SK-N-SH treated with all-trans-retinoic acid at 6 μM for 48 hours (cell line): Measurements from ENCODE around the gene TBX5.

ENCODE experiments used
- ARNTL ChIP-seq: fragments of 450-650 bp; formaldehyde crosslinking; IDR thresholded peaks from 2 replicates; pipeline ENCODE4 v1.5.0; 2020; ENCODE audit warnings: low read depth, mild to moderate bottlenecking, moderate library complexity, borderline replicate concordance
- BACH2 ChIP-seq: fragments of 250-450 bp; sonication (Bioruptor Pico); IDR thresholded peaks from 2 replicates; pipeline ENCODE4 v1.9.0; 2021; ENCODE audit warnings: mild to moderate bottlenecking, borderline replicate concordance
- CSDC2 ChIP-seq: fragments of 250-450 bp; sonication (Bioruptor Pico); IDR thresholded peaks from 2 replicates; pipeline ENCODE4 v1.5.0; 2020; ENCODE audit warnings: mild to moderate bottlenecking, moderate library complexity
- ISL1 ChIP-seq: fragments of 250-450 bp; sonication (Bioruptor Pico); IDR thresholded peaks from 2 replicates; pipeline ENCODE4 v2.1.2; 2022; ENCODE audit warnings: mild to moderate bottlenecking, moderate library complexity
- RARB ChIP-seq: fragments of 250-450 bp; sonication (Bioruptor Pico); IDR thresholded peaks from 2 replicates; pipeline ENCODE4 v1.8.0; 2021; ENCODE audit warnings: mild to moderate bottlenecking, moderate library complexity
- SNAI2 ChIP-seq: fragments of 250-450 bp; sonication (Bioruptor Pico); IDR thresholded peaks from 2 replicates; pipeline ENCODE4 v1.5.0; 2020; ENCODE audit warnings: mild to moderate bottlenecking, moderate library complexity
- ZC3H10 ChIP-seq: fragments of 250-450 bp; sonication (Bioruptor Pico); IDR thresholded peaks from 2 replicates; pipeline ENCODE4 v1.5.1; 2021; ENCODE audit warnings: mild to moderate bottlenecking, moderate library complexity
- ZFP3 ChIP-seq: fragments of 250-450 bp; sonication (Bioruptor Pico); IDR thresholded peaks from 2 replicates; pipeline ENCODE4 v1.5.0; 2020; ENCODE audit warnings: mild to moderate bottlenecking, moderate library complexity
- ZFP30 ChIP-seq: fragments of 450-650 bp; formaldehyde crosslinking; IDR thresholded peaks from 2 replicates; pipeline ENCODE4 v1.5.0; 2022; ENCODE audit warnings: mild to moderate bottlenecking, moderate library complexity
- ZNF565 ChIP-seq: fragments of 450-650 bp; formaldehyde crosslinking; conservative IDR thresholded peaks from 2 replicates; pipeline ENCODE4 v1.5.0; 2020; ENCODE audit warnings: low read depth, mild to moderate bottlenecking, moderate library complexity
- ZNF8 ChIP-seq: fragments of 450-650 bp; formaldehyde crosslinking; IDR thresholded peaks from 2 replicates; pipeline ENCODE4 v1.5.0; 2020; ENCODE audit warnings: mild to moderate bottlenecking, moderate library complexity
- TF ChIP-seq, protein P1 (sequence below): fragments of 250-450 bp; sonication (Bioruptor Pico); IDR thresholded peaks from 2 replicates; pipeline ENCODE4 v1.8.0; 2020; ENCODE audit warnings: mild to moderate bottlenecking, moderate library complexity, borderline replicate concordance
- TF ChIP-seq, protein P2 (sequence below): fragments of 250-450 bp; sonication (Bioruptor Pico); IDR thresholded peaks from 2 replicates; pipeline ENCODE4 v1.5.1; 2020; ENCODE audit warnings: low read depth, mild to moderate bottlenecking, moderate library complexity

DNA sequence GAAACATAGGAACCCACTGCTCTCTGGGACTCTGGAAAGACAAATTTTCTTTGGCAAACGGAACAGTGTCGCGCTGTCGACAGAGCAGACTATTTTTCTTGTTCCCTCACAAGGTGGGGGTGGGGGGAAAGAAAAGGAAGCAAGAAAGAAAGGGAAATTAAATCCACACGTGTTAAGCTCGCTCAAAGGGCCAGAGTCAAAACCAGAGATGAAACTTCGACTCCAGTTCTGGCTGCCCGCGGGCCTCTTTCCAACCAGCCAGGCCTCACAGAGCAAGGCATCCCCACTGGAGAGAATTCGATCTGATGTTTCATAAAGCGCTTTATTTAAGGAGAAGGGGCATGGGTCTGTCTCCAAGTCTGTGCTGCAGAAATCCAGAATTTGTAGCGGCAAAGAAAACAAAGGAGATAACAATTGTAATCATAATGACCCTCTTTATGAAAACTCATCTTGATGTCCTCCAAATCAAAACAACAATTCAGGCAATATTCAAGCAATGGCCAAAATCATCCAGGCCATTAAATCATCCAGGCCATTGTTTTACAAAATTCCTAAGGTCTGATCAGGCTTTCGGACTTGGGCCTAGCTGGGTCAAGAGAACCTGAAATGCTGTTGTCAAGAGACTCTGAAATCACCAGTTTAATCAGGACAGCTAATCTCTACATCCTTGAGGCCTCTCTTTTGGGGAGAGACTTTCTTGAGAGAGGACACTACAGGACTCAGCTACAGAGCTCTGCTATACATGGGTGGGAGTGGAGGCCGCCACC, 5.3 kb upstream of the TBX5 start:
- TF ChIP-seq CSDC2 (CRISPR knock-in tag) (no peak), SNAI2 (CRISPR knock-in tag) (no peak), ZNF8 (CRISPR knock-in tag) (no peak), BACH2 (CRISPR knock-in tag) (no peak), ZFP3 (no peak), ISL1 (CRISPR knock-in tag) (no peak), ZNF565 (no peak), ZC3H10 (CRISPR knock-in tag) (no peak), ARNTL (CRISPR knock-in tag) (no peak), RARB (CRISPR knock-in tag) (no peak), ZFP30 (no peak)
- TF ChIP-seq, protein P1, sequence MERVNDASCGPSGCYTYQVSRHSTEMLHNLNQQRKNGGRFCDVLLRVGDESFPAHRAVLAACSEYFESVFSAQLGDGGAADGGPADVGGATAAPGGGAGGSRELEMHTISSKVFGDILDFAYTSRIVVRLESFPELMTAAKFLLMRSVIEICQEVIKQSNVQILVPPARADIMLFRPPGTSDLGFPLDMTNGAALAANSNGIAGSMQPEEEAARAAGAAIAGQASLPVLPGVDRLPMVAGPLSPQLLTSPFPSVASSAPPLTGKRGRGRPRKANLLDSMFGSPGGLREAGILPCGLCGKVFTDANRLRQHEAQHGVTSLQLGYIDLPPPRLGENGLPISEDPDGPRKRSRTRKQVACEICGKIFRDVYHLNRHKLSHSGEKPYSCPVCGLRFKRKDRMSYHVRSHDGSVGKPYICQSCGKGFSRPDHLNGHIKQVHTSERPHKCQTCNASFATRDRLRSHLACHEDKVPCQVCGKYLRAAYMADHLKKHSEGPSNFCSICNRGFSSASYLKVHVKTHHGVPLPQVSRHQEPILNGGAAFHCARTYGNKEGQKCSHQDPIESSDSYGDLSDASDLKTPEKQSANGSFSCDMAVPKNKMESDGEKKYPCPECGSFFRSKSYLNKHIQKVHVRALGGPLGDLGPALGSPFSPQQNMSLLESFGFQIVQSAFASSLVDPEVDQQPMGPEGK (CRISPR knock-in tag), result no peak
- TF ChIP-seq, protein P2, sequence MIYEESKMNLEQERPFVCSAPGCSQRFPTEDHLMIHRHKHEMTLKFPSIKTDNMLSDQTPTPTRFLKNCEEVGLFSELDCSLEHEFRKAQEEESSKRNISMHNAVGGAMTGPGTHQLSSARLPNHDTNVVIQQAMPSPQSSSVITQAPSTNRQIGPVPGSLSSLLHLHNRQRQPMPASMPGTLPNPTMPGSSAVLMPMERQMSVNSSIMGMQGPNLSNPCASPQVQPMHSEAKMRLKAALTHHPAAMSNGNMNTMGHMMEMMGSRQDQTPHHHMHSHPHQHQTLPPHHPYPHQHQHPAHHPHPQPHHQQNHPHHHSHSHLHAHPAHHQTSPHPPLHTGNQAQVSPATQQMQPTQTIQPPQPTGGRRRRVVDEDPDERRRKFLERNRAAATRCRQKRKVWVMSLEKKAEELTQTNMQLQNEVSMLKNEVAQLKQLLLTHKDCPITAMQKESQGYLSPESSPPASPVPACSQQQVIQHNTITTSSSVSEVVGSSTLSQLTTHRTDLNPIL (CRISPR knock-in tag), result no peak
